ENCODE data around the gene BRD8. TPM values are rescaled to one million over a fixed set of nuclear protein-coding genes. Genes with fewer than 3 reads are reported as not detected.
"Not testable (repeated sequence)": the region's sequence is repeated elsewhere in the genome, so short reads cannot be mapped to it uniquely, and the experiment has no call there.

BRD8 gene
- total RNA-seq, 2 donors from 2014 or later, result 47.1 to 75.5 TPM

DNA sequence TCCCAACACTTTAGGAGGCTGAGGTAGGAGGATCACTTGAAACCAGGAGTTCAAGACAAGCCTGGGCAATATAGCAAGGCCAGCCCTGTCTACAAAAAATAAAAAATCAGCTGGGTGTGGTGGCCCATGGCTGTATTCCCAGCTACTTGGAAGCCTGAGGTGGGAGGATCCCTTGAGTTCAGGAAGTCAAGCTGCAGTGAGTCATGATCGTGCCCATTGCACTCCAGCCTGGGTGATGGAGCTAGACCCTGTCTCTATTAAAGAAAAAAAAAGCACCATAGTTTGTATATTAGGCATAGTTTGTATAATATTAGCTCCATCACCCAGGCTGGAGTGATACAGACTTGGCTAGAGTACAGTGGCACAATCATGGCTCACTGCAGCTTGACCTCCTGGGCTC, 29.6 kb downstream of the BRD8 start:
- no peak for DNase-seq (ENCODE audit: low spot score)
- Histone ChIP-seq H3K9me3 (no peaks in the 10 kb centered on the region), H3K27me3 (replicated peaks; ENCODE audit: insufficient read depth) (no peaks in the 10 kb centered on the region), H3K4me3 (no peak overlapping the region), H3K36me3 (no peaks in the 10 kb centered on the region), H3K4me1 (replicated peaks) (no peaks in the 10 kb centered on the region), H3K27ac (no peak overlapping the region)
- intact Hi-C loops (cut with DNase I), result no loop called here
- 68% methylated on average over 1 of the region's 1 CpG for WGBS
- TF ChIP-seq, protein P1, sequence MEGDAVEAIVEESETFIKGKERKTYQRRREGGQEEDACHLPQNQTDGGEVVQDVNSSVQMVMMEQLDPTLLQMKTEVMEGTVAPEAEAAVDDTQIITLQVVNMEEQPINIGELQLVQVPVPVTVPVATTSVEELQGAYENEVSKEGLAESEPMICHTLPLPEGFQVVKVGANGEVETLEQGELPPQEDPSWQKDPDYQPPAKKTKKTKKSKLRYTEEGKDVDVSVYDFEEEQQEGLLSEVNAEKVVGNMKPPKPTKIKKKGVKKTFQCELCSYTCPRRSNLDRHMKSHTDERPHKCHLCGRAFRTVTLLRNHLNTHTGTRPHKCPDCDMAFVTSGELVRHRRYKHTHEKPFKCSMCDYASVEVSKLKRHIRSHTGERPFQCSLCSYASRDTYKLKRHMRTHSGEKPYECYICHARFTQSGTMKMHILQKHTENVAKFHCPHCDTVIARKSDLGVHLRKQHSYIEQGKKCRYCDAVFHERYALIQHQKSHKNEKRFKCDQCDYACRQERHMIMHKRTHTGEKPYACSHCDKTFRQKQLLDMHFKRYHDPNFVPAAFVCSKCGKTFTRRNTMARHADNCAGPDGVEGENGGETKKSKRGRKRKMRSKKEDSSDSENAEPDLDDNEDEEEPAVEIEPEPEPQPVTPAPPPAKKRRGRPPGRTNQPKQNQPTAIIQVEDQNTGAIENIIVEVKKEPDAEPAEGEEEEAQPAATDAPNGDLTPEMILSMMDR (IDR thresholded peaks at IDR 0.05), result no peak
- TF ChIP-seq POLR2AphosphoS5 (IDR thresholded peaks at IDR 0.05) (no peak), POLR2A (IDR thresholded peaks at IDR 0.05) (no peak)

DNA sequence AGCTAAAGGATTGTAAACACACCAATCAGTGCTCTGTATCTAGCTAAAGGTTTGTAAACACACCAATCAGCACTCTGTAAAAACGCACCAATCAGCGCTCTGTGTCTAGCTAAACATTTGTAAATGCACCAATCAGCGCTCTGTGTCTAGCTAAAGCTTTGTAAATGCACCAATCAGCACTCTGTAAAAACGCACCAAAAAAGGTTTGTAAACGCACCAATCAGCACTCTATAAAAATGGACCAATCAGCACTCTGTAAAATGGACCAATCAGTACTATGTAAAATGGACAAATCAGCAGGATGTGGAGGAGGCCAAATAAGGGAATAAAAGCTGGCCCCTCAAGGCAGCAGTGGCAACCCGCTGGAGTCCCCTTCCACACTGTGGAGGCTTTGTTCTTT, 34.9 kb downstream of the BRD8 start:
- H3K4me1 ChIP-seq (replicated peaks); H3K27ac ChIP-seq; H3K27me3 ChIP-seq (replicated peaks; ENCODE audit: insufficient read depth); H3K4me3 ChIP-seq; intact Hi-C loops (cut with DNase I); H3K9me3 ChIP-seq; H3K36me3 ChIP-seq; DNase-seq (ENCODE audit: low spot score): not testable (repeated sequence)
- WGBS, result 92% methylated on average over 6 of the region's 6 CpGs

DNA sequence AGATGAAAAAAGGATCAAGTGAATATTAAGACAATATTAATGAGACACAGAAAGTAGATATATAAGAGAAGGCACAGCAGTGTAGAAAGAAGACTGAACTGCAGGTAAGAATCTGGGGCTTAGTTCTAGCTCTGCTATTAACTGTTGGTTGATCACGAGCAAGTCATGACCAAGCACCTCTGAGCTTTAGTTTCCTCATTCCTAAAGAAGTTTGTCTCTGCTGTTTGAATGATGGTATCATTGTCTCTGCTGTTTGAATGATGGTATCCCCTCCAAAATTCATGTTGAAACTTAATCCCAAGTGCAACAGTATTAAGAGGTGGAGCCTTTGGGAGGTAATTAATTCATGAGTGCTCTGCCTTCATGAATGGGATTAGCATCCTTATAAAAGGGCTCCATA, 36.7 kb downstream of the BRD8 start:
- no peaks in the 10 kb centered on the region for H3K4me1 ChIP-seq (replicated peaks)
- 33% methylated on average over 1 of the region's 1 CpG for WGBS
- H3K27ac ChIP-seq, result no peak overlapping the region
- H3K36me3 ChIP-seq, result no peaks in the 10 kb centered on the region
- no peak for TF ChIP-seq POLR2A (IDR thresholded peaks at IDR 0.05)
- H3K9me3 ChIP-seq, result no peaks in the 10 kb centered on the region
- H3K27me3 ChIP-seq (replicated peaks; ENCODE audit: insufficient read depth), result no peaks in the 10 kb centered on the region
- no peak overlapping the region for H3K4me3 ChIP-seq
- DNase-seq (ENCODE audit: low spot score), result no peak
- intact Hi-C loops (cut with DNase I), result no loop called here

DNA sequence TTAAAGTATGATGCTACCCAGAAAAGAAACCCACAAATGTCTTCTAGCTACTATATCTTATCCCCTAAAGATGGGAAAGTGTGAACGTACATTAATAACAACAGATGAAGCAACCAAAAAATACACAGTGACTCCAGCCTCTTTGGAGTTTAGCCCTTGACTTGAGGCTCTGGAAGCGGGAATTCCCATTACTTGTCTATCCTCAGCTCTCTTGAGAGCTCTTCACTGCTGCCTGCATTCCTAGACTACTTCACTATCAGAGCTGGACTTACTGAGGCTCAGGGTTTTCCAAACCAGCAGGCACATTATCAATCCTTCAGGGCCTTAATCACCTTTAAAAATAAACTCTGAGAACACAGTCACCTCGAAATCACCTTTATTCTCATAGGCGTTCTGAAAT, 38.2 kb downstream of the BRD8 start:
- no peaks in the 10 kb centered on the region for H3K9me3 ChIP-seq
- WGBS, result 78% methylated on average over 4 of the region's 4 CpGs
- TF ChIP-seq POLR2AphosphoS5 (IDR thresholded peaks at IDR 0.05) (no peak), POLR2A (IDR thresholded peaks at IDR 0.05) (no peak)
- TF ChIP-seq, protein P1 (IDR thresholded peaks at IDR 0.05), result no peak
- H3K4me1 ChIP-seq (replicated peaks), result no peaks in the 10 kb centered on the region
- H3K27me3 ChIP-seq (replicated peaks; ENCODE audit: insufficient read depth), result no peaks in the 10 kb centered on the region
- no peak for DNase-seq (ENCODE audit: low spot score)
- intact Hi-C loops (cut with DNase I), result no loop called here
- H3K4me3 ChIP-seq, result no peak overlapping the region
- no peak overlapping the region for H3K27ac ChIP-seq
- no peaks in the 10 kb centered on the region for H3K36me3 ChIP-seq

DNA sequence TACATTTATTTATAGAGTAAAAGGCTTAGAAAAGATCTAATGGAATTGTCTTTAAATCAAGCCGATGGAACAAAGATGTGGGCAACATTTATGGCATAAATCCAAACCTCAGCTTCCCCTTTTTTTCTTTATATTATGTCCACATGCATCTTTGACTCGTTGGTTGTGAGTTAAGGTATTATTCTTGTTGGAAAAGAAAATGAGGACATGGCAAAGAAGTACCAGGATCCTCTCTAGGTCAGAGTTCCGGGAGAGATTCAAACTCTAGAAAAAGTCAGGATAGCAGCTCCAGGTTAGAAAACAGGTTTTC, 38.7 kb downstream of the BRD8 start:
- intact Hi-C loops (cut with DNase I), result no loop called here
- Histone ChIP-seq H3K9me3 (no peaks in the 10 kb centered on the region), H3K4me3 (peak overlapping the region; percentile 52 to 57), H3K4me1 (replicated peaks) (no peaks in the 10 kb centered on the region), H3K27ac (no peak overlapping the region), H3K27me3 (replicated peaks; ENCODE audit: insufficient read depth) (no peaks in the 10 kb centered on the region), H3K36me3 (no peaks in the 10 kb centered on the region)
- WGBS, result 45% methylated on average over 3 of the region's 3 CpGs
- no peak for TF ChIP-seq POLR2A (IDR thresholded peaks at IDR 0.05)
- no peak for TF ChIP-seq POLR2AphosphoS5 (IDR thresholded peaks at IDR 0.05)
- TF ChIP-seq, protein P1 (IDR thresholded peaks at IDR 0.05), result no peak
- DNase-seq (ENCODE audit: low spot score), result no peak

DNA sequence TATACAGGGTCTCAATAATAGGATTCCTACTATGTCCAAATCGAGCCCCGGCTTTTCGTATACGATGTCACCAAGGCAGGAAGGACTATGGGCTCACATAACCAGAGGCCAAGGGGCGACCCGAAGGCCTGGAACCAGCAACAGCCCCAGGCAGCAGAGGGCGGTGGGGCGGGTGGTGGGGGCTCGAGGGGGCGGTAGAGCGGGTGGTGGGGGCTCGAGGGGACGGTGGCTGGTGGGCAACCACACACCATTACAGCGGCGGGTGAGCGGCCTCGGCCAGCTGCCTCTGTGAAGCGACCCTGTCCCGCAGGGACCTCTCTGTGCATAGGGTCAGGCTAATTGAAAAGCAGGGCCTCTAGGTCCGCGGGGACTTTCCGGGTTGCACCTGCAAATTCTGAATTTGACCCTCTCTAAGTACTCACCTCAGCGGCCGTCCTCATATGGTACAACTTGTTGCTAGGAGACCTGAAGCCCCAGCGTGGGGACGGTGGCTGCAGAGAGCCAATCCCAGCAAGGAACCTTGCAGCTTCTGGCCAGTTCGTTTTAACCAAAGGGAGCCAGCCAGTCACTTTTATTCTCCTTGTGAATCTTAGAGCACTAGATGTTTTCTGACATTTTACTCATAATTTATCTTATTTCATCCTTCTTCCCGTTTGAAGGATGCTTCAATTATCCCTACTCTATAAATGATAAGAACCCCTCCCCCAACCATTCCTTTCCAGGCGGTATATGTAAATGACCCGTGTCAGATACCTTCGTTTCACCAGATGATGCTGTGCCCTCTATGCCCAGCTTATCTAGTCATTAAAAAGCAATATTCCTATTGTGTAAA, 39.3 kb downstream of the BRD8 start, which contains the start of gene NME5:
NME5 (minus strand) TSS at position 480 of the 832 bp plus-strand sequence. CDS start 648 bp downstream, outside the sequence.
- Histone ChIP-seq H3K36me3 (no peaks in the 10 kb centered on the region), H3K4me1 (replicated peaks) (no peaks in the 10 kb centered on the region), H3K9me3 (no peaks in the 10 kb centered on the region), H3K27ac (peak within 1 kb of the TSS in 1 of 2 donors; percentile 30), H3K4me3 (peak within 1 kb of the TSS; percentile 52 to 57), H3K27me3 (replicated peaks; ENCODE audit: insufficient read depth) (no peaks in the 10 kb centered on the region)
- 1% methylated on average over 30 of the region's 31 CpGs for WGBS
- intact Hi-C loops (cut with DNase I), result no loop called here
- peak; percentile 56 for DNase-seq (ENCODE audit: low spot score)
- TF ChIP-seq POLR2A (IDR thresholded peaks at IDR 0.05) (no peak), POLR2AphosphoS5 (IDR thresholded peaks at IDR 0.05) (peak; percentile 61)
- TF ChIP-seq, protein P1 (IDR thresholded peaks at IDR 0.05), result no peak

Data from prostate gland (tissue), 2 donors.